ENCODE results near the gene B4GALT4. TPM values are rescaled to one million over a fixed set of nuclear protein-coding genes. Genes with fewer than 3 reads are reported as not detected.

The B4GALT4 gene
- total and polyA plus RNA-seq, 2 of the 4 experiments (the other 2 are of a cell fraction), result 27.0 to 30.3 TPM

DNA sequence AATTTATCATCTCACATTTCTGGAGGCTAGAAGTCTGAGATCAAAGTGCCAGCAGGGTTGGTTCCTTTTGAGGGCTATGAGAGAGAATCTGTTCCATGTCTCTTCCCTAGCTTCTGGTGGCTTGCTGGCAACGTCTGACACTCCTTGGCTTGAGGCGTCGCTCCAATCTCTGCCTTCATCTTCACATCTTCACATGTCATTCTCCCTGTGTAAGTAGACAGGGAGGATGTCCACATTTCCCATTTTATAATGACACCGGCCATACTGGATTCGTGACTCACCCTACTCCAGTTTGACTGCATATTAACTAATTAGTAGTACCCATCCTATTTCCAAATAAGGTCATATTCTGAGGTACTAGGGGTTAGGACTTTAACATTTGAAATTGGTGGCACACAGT, 36.0 kb upstream of the B4GALT4 start:
- H3K9ac ChIP-seq (ENCODE audit: low read depth, low read length), result no peak overlapping the region
- no peak overlapping the region for H3K4ac ChIP-seq (ENCODE audit: low read depth, low read length)
- no TSS peak for BruUV-seq (replicated peaks)
- ChIA-PET CTCF (no interaction called here), POLR2A (ENCODE audit: unreplicated experiment) (no interaction called here)
- H2BK120ac ChIP-seq (ENCODE audit: low read depth, low read length), result no peak overlapping the region
- no peak overlapping the region for H2AFZ ChIP-seq (replicated peaks; ENCODE audit: low read length, poor library complexity)
- no peak overlapping the region for H3K56ac ChIP-seq (ENCODE audit: extremely low read depth, insufficient read depth, low read length)
- no peak overlapping the region for H3K4me3 ChIP-seq (ENCODE audit: insufficient read depth, low read depth, low read length)
- H2BK15ac ChIP-seq (ENCODE audit: low read depth, low read length), result no peak overlapping the region
- H2AK5ac ChIP-seq (ENCODE audit: low read depth, low read length), result no peak overlapping the region
- H2BK5ac ChIP-seq (ENCODE audit: low read depth, low read length, poor library complexity, severe bottlenecking), result no peak overlapping the region
- no peak overlapping the region for H4K91ac ChIP-seq (ENCODE audit: insufficient read depth, low read depth, low read length)
- no peak overlapping the region for H4K5ac ChIP-seq (ENCODE audit: low read depth, low read length)
- H3K9me3 ChIP-seq (ENCODE audit: control insufficient read depth, insufficient read depth, low read length), result no peaks in the 10 kb centered on the region
- H3K4me1 ChIP-seq (ENCODE audit: control insufficient read depth, insufficient read depth, low read length), result no peaks in the 10 kb centered on the region
- no peaks in the 10 kb centered on the region for H4K20me1 ChIP-seq (ENCODE audit: insufficient read depth, low read length)
- DNase-seq (no peak), ATAC-seq (ENCODE audit: low read depth) (no peak)
- TF ChIP-seq, protein P1, sequence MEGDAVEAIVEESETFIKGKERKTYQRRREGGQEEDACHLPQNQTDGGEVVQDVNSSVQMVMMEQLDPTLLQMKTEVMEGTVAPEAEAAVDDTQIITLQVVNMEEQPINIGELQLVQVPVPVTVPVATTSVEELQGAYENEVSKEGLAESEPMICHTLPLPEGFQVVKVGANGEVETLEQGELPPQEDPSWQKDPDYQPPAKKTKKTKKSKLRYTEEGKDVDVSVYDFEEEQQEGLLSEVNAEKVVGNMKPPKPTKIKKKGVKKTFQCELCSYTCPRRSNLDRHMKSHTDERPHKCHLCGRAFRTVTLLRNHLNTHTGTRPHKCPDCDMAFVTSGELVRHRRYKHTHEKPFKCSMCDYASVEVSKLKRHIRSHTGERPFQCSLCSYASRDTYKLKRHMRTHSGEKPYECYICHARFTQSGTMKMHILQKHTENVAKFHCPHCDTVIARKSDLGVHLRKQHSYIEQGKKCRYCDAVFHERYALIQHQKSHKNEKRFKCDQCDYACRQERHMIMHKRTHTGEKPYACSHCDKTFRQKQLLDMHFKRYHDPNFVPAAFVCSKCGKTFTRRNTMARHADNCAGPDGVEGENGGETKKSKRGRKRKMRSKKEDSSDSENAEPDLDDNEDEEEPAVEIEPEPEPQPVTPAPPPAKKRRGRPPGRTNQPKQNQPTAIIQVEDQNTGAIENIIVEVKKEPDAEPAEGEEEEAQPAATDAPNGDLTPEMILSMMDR (conservative IDR thresholded peaks at IDR 0.05; ENCODE audit: low read depth, low read length), result no peak
- TF ChIP-seq BHLHE40 (IDR thresholded peaks at IDR 0.05; ENCODE audit: low read depth, low read length), result no peak
- no peak for TF ChIP-seq RAD21 (IDR thresholded peaks at IDR 0.05; ENCODE audit: low read length)
- TF ChIP-seq CEBPB (IDR thresholded peaks at IDR 0.05; ENCODE audit: low read depth, low read length), result no peak
- TF ChIP-seq MAZ (IDR thresholded peaks at IDR 0.05; ENCODE audit: borderline replicate concordance, low read depth, low read length), result no peak
- no peak for TF ChIP-seq MXI1 (IDR thresholded peaks at IDR 0.05; ENCODE audit: borderline replicate concordance, low read depth, low read length)
- TF ChIP-seq, protein P2, sequence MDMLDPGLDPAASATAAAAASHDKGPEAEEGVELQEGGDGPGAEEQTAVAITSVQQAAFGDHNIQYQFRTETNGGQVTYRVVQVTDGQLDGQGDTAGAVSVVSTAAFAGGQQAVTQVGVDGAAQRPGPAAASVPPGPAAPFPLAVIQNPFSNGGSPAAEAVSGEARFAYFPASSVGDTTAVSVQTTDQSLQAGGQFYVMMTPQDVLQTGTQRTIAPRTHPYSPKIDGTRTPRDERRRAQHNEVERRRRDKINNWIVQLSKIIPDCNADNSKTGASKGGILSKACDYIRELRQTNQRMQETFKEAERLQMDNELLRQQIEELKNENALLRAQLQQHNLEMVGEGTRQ (IDR thresholded peaks at IDR 0.05; ENCODE audit: low read depth, low read length), result no peak
- TF ChIP-seq NFE2L2 (IDR thresholded peaks at IDR 0.05; ENCODE audit: low read depth, low read length), result no peak
- TF ChIP-seq FOS (IDR thresholded peaks at IDR 0.05; ENCODE audit: low read depth, low read length), result no peak
- TF ChIP-seq POLR2A (IDR thresholded peaks at IDR 0.05; ENCODE audit: low read depth, low read length), result no peak
- TF ChIP-seq, protein P3, sequence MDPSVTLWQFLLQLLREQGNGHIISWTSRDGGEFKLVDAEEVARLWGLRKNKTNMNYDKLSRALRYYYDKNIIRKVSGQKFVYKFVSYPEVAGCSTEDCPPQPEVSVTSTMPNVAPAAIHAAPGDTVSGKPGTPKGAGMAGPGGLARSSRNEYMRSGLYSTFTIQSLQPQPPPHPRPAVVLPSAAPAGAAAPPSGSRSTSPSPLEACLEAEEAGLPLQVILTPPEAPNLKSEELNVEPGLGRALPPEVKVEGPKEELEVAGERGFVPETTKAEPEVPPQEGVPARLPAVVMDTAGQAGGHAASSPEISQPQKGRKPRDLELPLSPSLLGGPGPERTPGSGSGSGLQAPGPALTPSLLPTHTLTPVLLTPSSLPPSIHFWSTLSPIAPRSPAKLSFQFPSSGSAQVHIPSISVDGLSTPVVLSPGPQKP (IDR thresholded peaks at IDR 0.05; ENCODE audit: borderline replicate concordance, low read depth, low read length), result no peak
- TF ChIP-seq CHD1 (IDR thresholded peaks at IDR 0.05; ENCODE audit: low read depth, low read length), result no peak
- no peak for TF ChIP-seq RFX5 (IDR thresholded peaks at IDR 0.05; ENCODE audit: low read depth, low read length)
- no peak for TF ChIP-seq MAFK (IDR thresholded peaks at IDR 0.05; ENCODE audit: low read depth, low read length)
- TF ChIP-seq SMC3 (IDR thresholded peaks at IDR 0.05; ENCODE audit: low read depth, low read length), result no peak
- no peak for TF ChIP-seq RCOR1 (IDR thresholded peaks at IDR 0.05; ENCODE audit: insufficient replicate concordance, low read length)
- no peak overlapping the region for H2BK20ac ChIP-seq (ENCODE audit: low read depth, low read length)
- H3K4me2 ChIP-seq (ENCODE audit: low read depth, low read length), result no peak overlapping the region
- H4K8ac ChIP-seq (ENCODE audit: low read depth in 2 of 2, low read length in 2 of 2), result peak overlapping the region in 1 of 2 experiments; percentile 72; a peak in 2 of 4 replicates
- H3K18ac ChIP-seq (ENCODE audit: low read depth, low read length), result no peak overlapping the region
- in situ Hi-C loops (cut with MboI; ENCODE audit: low sequenced_read_pairs), result loop anchor here (25.0 kb wide), 1 partner anchor 411 kb away; the partner anchor contains the start of gene COX17
- H3K27ac ChIP-seq (ENCODE audit: insufficient read depth, low read length), result no peak overlapping the region
- no peak overlapping the region for H3K14ac ChIP-seq (replicated peaks; ENCODE audit: low read depth, low read length)
- H3K27me3 ChIP-seq (ENCODE audit: control insufficient read depth, insufficient read depth, low read length), result no peaks in the 10 kb centered on the region
- H3K9me1 ChIP-seq (ENCODE audit: insufficient read depth, low read length), result no peaks in the 10 kb centered on the region
- H3K79me1 ChIP-seq (ENCODE audit: low read depth in 1 of 2, low read length in 2 of 2), result no peaks in the 10 kb centered on the region
- intact Hi-C loops (cut with micrococcal nuclease), result no loop called here
- no peaks in the 10 kb centered on the region for H3K36me3 ChIP-seq (ENCODE audit: control insufficient read depth, insufficient read depth, low read length)
- H2AK9ac ChIP-seq (replicated peaks; ENCODE audit: low read depth, low read length, poor library complexity), result no peak overlapping the region
- no CpG with 5 or more reads among the region's 5 CpGs for WGBS, 2 experiments (ENCODE audit: extremely low coverage in 2 of 2, insufficient read length in 1 of 2)
- dilution Hi-C loops (cut with HindIII; ENCODE audit: low sequenced_read_pairs, unreplicated experiment), result no loop called here
- H3K23ac ChIP-seq (ENCODE audit: low read depth, low read length), result no peak overlapping the region
